ENCODE results near the gene MEN1. TPM values are rescaled to one million over a fixed set of nuclear protein-coding genes. Genes with fewer than 3 reads are reported as not detected.
A peak's percentile ranks its signal among the peaks of the same experiment; 100 is the strongest.

Gene MEN1
- total RNA-seq, 1 experiment from 2014 or later = 54.5 TPM

GRCh38 chr11:64786308-64786707 is 24.0 kb downstream of the MEN1 start:
- in situ Hi-C loops (cut with HindIII; ENCODE audit: low pct_unique_long_range_greater_than_20kb, low sequenced_read_pairs) (no loop called here), intact Hi-C loops (cut with micrococcal nuclease; ENCODE audit: unreplicated experiment) (no loop called here)
- H3K27me3 ChIP-seq (ENCODE audit: control insufficient read depth, insufficient read depth, low read length) = no peaks in the 10 kb centered on the region
- H3K27ac ChIP-seq (ENCODE audit: low read length) = no peak overlapping the region
- no peaks in the 10 kb centered on the region for H3K36me3 ChIP-seq (ENCODE audit: control insufficient read depth, insufficient read depth, low read length)
- BruUV-seq (replicated peaks) = no TSS peak
- ATAC-seq (no peak), DNase-seq (ENCODE audit: low read depth, low spot score) (no peak)
- H3K4me1 ChIP-seq (ENCODE audit: control insufficient read depth, insufficient read depth, low read length) = no peaks in the 10 kb centered on the region
- CTCF ChIA-PET = interaction anchor here (0.7 kb wide), 1 partner anchor 50 kb away, joined by 3 read pairs; no protein-coding TSS in a partner anchor
- H3K9me3 ChIP-seq (ENCODE audit: control insufficient read depth, insufficient read depth, low read depth, low read length) = no peaks in the 10 kb centered on the region
- TF ChIP-seq, protein P1, sequence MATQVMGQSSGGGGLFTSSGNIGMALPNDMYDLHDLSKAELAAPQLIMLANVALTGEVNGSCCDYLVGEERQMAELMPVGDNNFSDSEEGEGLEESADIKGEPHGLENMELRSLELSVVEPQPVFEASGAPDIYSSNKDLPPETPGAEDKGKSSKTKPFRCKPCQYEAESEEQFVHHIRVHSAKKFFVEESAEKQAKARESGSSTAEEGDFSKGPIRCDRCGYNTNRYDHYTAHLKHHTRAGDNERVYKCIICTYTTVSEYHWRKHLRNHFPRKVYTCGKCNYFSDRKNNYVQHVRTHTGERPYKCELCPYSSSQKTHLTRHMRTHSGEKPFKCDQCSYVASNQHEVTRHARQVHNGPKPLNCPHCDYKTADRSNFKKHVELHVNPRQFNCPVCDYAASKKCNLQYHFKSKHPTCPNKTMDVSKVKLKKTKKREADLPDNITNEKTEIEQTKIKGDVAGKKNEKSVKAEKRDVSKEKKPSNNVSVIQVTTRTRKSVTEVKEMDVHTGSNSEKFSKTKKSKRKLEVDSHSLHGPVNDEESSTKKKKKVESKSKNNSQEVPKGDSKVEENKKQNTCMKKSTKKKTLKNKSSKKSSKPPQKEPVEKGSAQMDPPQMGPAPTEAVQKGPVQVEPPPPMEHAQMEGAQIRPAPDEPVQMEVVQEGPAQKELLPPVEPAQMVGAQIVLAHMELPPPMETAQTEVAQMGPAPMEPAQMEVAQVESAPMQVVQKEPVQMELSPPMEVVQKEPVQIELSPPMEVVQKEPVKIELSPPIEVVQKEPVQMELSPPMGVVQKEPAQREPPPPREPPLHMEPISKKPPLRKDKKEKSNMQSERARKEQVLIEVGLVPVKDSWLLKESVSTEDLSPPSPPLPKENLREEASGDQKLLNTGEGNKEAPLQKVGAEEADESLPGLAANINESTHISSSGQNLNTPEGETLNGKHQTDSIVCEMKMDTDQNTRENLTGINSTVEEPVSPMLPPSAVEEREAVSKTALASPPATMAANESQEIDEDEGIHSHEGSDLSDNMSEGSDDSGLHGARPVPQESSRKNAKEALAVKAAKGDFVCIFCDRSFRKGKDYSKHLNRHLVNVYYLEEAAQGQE (IDR thresholded peaks at IDR 0.05; ENCODE audit: insufficient read depth in 1 of 2, low read depth in 2 of 2, low read length in 1 of 2) = no peak
- TF ChIP-seq SIN3A (IDR thresholded peaks at IDR 0.05; ENCODE audit: borderline replicate concordance, insufficient read depth, low read depth, low read length) (no peak), POLR2AphosphoS5 (IDR thresholded peaks at IDR 0.05; ENCODE audit: low read depth, low read length) (no peak), CTCF (IDR thresholded peaks at IDR 0.05) (no peak), TCF7L2 (IDR thresholded peaks at IDR 0.05; ENCODE audit: low read depth, low read length) (no peak)
- POLR2A ChIA-PET = interaction anchor here (0.7 kb wide), 1 partner anchor 31 kb away, joined by 3 read pairs; no protein-coding TSS in a partner anchor
- H3K4me3 ChIP-seq (ENCODE audit: low read depth in 2 of 2, low read length in 2 of 2) = no peak overlapping the region

GRCh38 chr11:64784813-64785581 is 25.4 kb downstream of the MEN1 start:
- intact Hi-C loops (cut with micrococcal nuclease; ENCODE audit: unreplicated experiment) (no loop called here), in situ Hi-C loops (cut with HindIII; ENCODE audit: low pct_unique_long_range_greater_than_20kb, low sequenced_read_pairs) (no loop called here)
- H3K9me3 ChIP-seq (ENCODE audit: control insufficient read depth, insufficient read depth, low read depth, low read length) = no peaks in the 10 kb centered on the region
- H3K27ac ChIP-seq (ENCODE audit: low read length) = no peak overlapping the region
- CTCF ChIA-PET = interaction anchor here (0.7 kb wide), 1 partner anchor 139 kb away, joined by 3 read pairs; no protein-coding TSS in a partner anchor
- no peaks in the 10 kb centered on the region for H3K36me3 ChIP-seq (ENCODE audit: control insufficient read depth, insufficient read depth, low read length)
- no peak for ATAC-seq
- no peaks in the 10 kb centered on the region for H3K27me3 ChIP-seq (ENCODE audit: control insufficient read depth, insufficient read depth, low read length)
- no peak overlapping the region for H3K4me3 ChIP-seq (ENCODE audit: low read depth in 2 of 2, low read length in 2 of 2)
- TF ChIP-seq SIN3A (IDR thresholded peaks at IDR 0.05; ENCODE audit: borderline replicate concordance, insufficient read depth, low read depth, low read length) (no peak), CTCF (IDR thresholded peaks at IDR 0.05) (no peak), POLR2AphosphoS5 (IDR thresholded peaks at IDR 0.05; ENCODE audit: low read depth, low read length) (no peak), TCF7L2 (IDR thresholded peaks at IDR 0.05; ENCODE audit: low read depth, low read length) (no peak)
- TF ChIP-seq, protein P1 (IDR thresholded peaks at IDR 0.05; ENCODE audit: insufficient read depth in 1 of 2, low read depth in 2 of 2, low read length in 1 of 2) = no peak
- DNase-seq (ENCODE audit: low read depth, low spot score) = no peak
- no peaks in the 10 kb centered on the region for H3K4me1 ChIP-seq (ENCODE audit: control insufficient read depth, insufficient read depth, low read length)
- POLR2A ChIA-PET = no interaction called here
- TSS peak; percentile 74 for BruUV-seq (replicated peaks)

Measured in Panc1 (cell line).